ENCODE results near the gene CERK. TPM values are rescaled to one million over a fixed set of nuclear protein-coding genes. Genes with fewer than 3 reads are reported as not detected.
A peak's percentile ranks its signal among the peaks of the same experiment; 100 is the strongest.

Gene CERK
- total and polyA plus RNA-seq, 2 of the 13 experiments (the other 11 are each of a cell fraction or from before 2014, with no cell fraction given): 40.3 to 41.9 TPM

DNA sequence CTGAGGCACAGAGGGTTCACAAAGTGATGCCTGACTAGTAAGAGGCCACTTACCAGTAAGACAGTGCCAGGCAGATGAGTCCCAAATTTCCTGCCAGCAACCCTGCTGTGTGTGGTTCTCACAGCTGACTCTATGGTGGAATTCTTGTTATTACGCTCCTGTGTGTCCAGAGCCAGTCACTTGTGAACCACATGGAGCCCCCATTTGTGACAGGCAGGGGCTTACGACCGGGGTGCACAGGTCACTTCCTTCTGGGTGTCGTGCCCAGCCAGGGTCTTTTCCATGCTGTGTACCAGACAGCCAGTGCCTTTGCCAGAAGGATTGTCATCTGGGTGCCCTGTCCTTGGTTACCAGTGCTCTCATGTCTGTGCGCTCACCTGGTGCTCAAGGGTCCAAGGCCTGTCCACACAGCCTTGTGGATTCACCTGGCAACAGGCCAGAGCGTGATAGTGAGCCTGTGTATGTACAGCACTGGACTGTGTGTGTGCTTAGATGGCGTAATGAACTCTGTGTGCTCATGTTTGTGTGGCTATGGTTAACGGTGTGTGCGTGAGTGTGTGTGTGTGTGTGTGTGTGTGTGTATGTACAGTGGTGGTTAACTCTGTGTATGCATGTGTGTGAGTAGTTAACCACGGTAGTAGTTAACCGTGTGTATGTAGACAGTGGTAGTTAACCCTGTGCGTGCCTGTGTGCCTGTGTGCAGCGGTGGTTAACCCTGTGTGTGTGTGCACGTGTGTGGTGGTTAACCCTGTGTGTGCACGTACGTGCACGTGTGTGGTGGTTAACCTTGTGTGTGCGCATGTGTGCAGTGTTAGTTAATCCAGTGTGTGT is 99.2 kb downstream of the CERK start (continued):
- TF ChIP-seq ZNF446 (CRISPR knock-in tag; IDR thresholded peaks at IDR 0.05) (no peak), DNMT3B (CRISPR knock-in tag; conservative IDR thresholded peaks at IDR 0.05) (no peak), DNMT1 (CRISPR knock-in tag; IDR thresholded peaks at IDR 0.05) (no peak), ZC3H4 (CRISPR knock-in tag; IDR thresholded peaks at IDR 0.05; ENCODE audit: borderline replicate concordance) (no peak), DR1 (CRISPR knock-in tag; IDR thresholded peaks at IDR 0.05) (no peak), FOXJ3 (CRISPR knock-in tag; IDR thresholded peaks at IDR 0.05; ENCODE audit: borderline replicate concordance) (peak; percentile 23; the same call in 1 of the 2 replicates), TOPORS (CRISPR knock-in tag; IDR thresholded peaks at IDR 0.05) (peak; percentile 64; the same call in 1 of the 2 replicates), ATF1 (CRISPR knock-in tag; IDR thresholded peaks at IDR 0.05) (no peak), ZNF160 (CRISPR knock-in tag; IDR thresholded peaks at IDR 0.05) (no peak), ZNF549 (CRISPR knock-in tag; IDR thresholded peaks at IDR 0.05) (no peak), CEBPB (IDR thresholded peaks at IDR 0.05; ENCODE audit: borderline replicate concordance, low read depth, low read length) (peak; percentile 91), KLF12 (CRISPR knock-in tag; IDR thresholded peaks at IDR 0.05; ENCODE audit: borderline replicate concordance) (no peak), ZNF124 (CRISPR knock-in tag; IDR thresholded peaks at IDR 0.05) (no peak), ZNF629 (CRISPR knock-in tag; conservative IDR thresholded peaks at IDR 0.05) (no peak)
- TF ChIP-seq, protein P1, sequence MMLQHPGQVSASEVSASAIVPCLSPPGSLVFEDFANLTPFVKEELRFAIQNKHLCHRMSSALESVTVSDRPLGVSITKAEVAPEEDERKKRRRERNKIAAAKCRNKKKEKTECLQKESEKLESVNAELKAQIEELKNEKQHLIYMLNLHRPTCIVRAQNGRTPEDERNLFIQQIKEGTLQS (CRISPR knock-in tag; IDR thresholded peaks at IDR 0.05): no peak
- TF ChIP-seq, protein P2, sequence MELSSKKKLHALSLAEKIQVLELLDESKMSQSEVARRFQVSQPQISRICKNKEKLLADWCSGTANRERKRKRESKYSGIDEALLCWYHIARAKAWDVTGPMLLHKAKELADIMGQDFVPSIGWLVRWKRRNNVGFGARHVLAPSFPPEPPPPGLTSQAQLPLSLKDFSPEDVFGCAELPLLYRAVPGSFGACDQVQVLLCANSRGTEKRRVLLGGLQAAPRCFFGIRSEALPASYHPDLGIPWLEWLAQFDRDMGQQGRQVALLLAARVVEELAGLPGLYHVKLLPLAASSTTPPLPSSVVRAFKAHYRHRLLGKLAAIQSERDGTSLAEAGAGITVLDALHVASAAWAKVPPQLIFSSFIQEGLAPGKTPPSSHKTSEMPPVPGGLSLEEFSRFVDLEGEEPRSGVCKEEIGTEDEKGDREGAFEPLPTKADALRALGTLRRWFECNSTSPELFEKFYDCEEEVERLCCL (CRISPR knock-in tag; IDR thresholded peaks at IDR 0.05; ENCODE audit: borderline replicate concordance): no peak
- TF ChIP-seq, protein P3, sequence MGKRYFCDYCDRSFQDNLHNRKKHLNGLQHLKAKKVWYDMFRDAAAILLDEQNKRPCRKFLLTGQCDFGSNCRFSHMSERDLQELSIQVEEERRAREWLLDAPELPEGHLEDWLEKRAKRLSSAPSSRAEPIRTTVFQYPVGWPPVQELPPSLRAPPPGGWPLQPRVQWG (CRISPR knock-in tag; IDR thresholded peaks at IDR 0.05; ENCODE audit: borderline replicate concordance, low read depth): no peak
- TF ChIP-seq, protein P4, sequence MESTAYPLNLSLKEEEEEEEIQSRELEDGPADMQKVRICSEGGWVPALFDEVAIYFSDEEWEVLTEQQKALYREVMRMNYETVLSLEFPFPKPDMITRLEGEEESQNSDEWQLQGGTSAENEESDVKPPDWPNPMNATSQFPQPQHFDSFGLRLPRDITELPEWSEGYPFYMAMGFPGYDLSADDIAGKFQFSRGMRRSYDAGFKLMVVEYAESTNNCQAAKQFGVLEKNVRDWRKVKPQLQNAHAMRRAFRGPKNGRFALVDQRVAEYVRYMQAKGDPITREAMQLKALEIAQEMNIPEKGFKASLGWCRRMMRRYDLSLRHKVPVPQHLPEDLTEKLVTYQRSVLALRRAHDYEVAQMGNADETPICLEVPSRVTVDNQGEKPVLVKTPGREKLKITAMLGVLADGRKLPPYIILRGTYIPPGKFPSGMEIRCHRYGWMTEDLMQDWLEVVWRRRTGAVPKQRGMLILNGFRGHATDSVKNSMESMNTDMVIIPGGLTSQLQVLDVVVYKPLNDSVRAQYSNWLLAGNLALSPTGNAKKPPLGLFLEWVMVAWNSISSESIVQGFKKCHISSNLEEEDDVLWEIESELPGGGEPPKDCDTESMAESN (CRISPR knock-in tag; conservative IDR thresholded peaks at IDR 0.05): peak; percentile 76; the same call in 1 of the 2 replicates
- TF ChIP-seq, protein P5, sequence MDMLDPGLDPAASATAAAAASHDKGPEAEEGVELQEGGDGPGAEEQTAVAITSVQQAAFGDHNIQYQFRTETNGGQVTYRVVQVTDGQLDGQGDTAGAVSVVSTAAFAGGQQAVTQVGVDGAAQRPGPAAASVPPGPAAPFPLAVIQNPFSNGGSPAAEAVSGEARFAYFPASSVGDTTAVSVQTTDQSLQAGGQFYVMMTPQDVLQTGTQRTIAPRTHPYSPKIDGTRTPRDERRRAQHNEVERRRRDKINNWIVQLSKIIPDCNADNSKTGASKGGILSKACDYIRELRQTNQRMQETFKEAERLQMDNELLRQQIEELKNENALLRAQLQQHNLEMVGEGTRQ (IDR thresholded peaks at IDR 0.05; ENCODE audit: low read depth, low read length): no peak
- TF ChIP-seq, protein P5 (CRISPR knock-in tag; IDR thresholded peaks at IDR 0.05; ENCODE audit: borderline replicate concordance): no peak
- TF ChIP-seq, protein P6, sequence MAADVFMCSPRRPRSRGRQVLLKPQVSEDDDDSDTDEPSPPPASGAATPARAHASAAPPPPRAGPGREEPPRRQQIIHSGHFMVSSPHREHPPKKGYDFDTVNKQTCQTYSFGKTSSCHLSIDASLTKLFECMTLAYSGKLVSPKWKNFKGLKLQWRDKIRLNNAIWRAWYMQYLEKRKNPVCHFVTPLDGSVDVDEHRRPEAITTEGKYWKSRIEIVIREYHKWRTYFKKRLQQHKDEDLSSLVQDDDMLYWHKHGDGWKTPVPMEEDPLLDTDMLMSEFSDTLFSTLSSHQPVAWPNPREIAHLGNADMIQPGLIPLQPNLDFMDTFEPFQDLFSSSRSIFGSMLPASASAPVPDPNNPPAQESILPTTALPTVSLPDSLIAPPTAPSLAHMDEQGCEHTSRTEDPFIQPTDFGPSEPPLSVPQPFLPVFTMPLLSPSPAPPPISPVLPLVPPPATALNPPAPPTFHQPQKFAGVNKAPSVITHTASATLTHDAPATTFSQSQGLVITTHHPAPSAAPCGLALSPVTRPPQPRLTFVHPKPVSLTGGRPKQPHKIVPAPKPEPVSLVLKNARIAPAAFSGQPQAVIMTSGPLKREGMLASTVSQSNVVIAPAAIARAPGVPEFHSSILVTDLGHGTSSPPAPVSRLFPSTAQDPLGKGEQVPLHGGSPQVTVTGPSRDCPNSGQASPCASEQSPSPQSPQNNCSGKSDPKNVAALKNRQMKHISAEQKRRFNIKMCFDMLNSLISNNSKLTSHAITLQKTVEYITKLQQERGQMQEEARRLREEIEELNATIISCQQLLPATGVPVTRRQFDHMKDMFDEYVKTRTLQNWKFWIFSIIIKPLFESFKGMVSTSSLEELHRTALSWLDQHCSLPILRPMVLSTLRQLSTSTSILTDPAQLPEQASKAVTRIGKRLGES (CRISPR knock-in tag; IDR thresholded peaks at IDR 0.05; ENCODE audit: borderline replicate concordance): no peak

Measured in HepG2 (cell line).